ENCODE data around the gene CTBP1. TPM values are rescaled to one million over a fixed set of nuclear protein-coding genes. Genes with fewer than 3 reads are reported as not detected.

Gene CTBP1
- polyA plus RNA-seq, 3 donors = 21.3 to 226 (median 42.1) TPM

- Histone ChIP-seq H3K9ac (ENCODE audit: insufficient read depth, low read length, poor library complexity, severe bottlenecking) (no peak overlapping the region), H3K4me1 (ENCODE audit: control insufficient read depth in 1 of 2, insufficient read depth in 2 of 2, low read length in 2 of 2) (peaks cover 2 to 4% of the 10 kb centered on the region in 2 donors), H3K27ac (ENCODE audit: low read depth in 1 of 2, low read length in 2 of 2) (no peak overlapping the region), H3K4me3 (replicated peaks in 1 of 3; ENCODE audit: low read depth in 2 of 3, low read length in 3 of 3) (no peak overlapping the region), H3K27me3 (ENCODE audit: control insufficient read depth in 2 of 2, insufficient read depth in 2 of 2, low read length in 2 of 2) (no peaks in the 10 kb centered on the region), H3K79me2 (ENCODE audit: insufficient read depth, low read length) (peaks cover 22% of the 10 kb centered on the region), H3K36me3 (replicated peaks in 1 of 2; ENCODE audit: control insufficient read depth in 1 of 2, insufficient read depth in 2 of 2, low read length in 2 of 2) (peaks cover 89 to 100% of the 10 kb centered on the region in 2 donors), H2AFZ (ENCODE audit: insufficient read depth, low read depth, low read length, poor library complexity, severe bottlenecking) (no peak overlapping the region), H3K9me3 (replicated peaks in 1 of 2; ENCODE audit: control insufficient read depth in 1 of 2, insufficient read depth in 1 of 2, low read length in 2 of 2) (no peaks in the 10 kb centered on the region), H4K20me1 (ENCODE audit: insufficient read depth, low read length) (peaks cover 98% of the 10 kb centered on the region), H3K4me2 (replicated peaks; ENCODE audit: extremely low read depth, low read length, poor library complexity, severe bottlenecking) (no peak overlapping the region)
- 94% methylated on average over 31 of the region's 32 CpGs for WGBS (ENCODE audit: insufficient coverage)
- H3K9me3 Mint-ChIP-seq = no peaks in the 10 kb centered on the region
- H3K27me3 Mint-ChIP-seq (ENCODE audit: low read depth in 3 of 3) = no peaks in the 10 kb centered on the region
- no peak for TF ChIP-seq CTCF (IDR thresholded peaks at IDR 0.05)
- peaks cover 2% of the 10 kb centered on the region for H3K4me1 Mint-ChIP-seq
- H3K4me3 Mint-ChIP-seq = no peak overlapping the region
- DNase-seq = no peak
- peak overlapping the region in 2 of 7 donors; percentile 5 to 50 for H3K27ac Mint-ChIP-seq
- H3K36me3 Mint-ChIP-seq = peaks cover 56 to 88% of the 10 kb centered on the region in 2 donors
- intact Hi-C loops (cut with micrococcal nuclease) = no loop called here
These were observed 16.0 kb downstream of the CTBP1 start for GRCh38 chr4:1232661-1233621.

- no peaks in the 10 kb centered on the region for H3K9me3 ChIP-seq (replicated peaks in 1 of 2; ENCODE audit: control insufficient read depth in 1 of 2, insufficient read depth in 1 of 2, low read length in 2 of 2)
- Mint-ChIP-seq H3K4me1 (peaks cover 8% of the 10 kb centered on the region), H3K27me3 (ENCODE audit: low read depth in 3 of 3) (no peaks in the 10 kb centered on the region), H3K4me3 (no peak overlapping the region), H3K9me3 (peaks cover 0 to 2% (median 0%) of the 10 kb centered on the region in 7 donors), H3K27ac (peak overlapping the region in 1 of 7 donors; percentile 16), H3K36me3 (peaks cover 67 to 94% of the 10 kb centered on the region in 2 donors)
- TF ChIP-seq CTCF (IDR thresholded peaks at IDR 0.05) = no peak
- no peak overlapping the region for H2AFZ ChIP-seq (ENCODE audit: insufficient read depth, low read depth, low read length, poor library complexity, severe bottlenecking)
- H3K27me3 ChIP-seq (ENCODE audit: control insufficient read depth in 2 of 2, insufficient read depth in 2 of 2, low read length in 2 of 2) = no peaks in the 10 kb centered on the region
- intact Hi-C loops (cut with micrococcal nuclease) = no loop called here
- no peak overlapping the region for H3K27ac ChIP-seq (ENCODE audit: low read depth in 1 of 2, low read length in 2 of 2)
- H3K36me3 ChIP-seq (replicated peaks in 1 of 2; ENCODE audit: control insufficient read depth in 1 of 2, insufficient read depth in 2 of 2, low read length in 2 of 2) = peaks cover 89 to 100% of the 10 kb centered on the region in 2 donors
- H3K9ac ChIP-seq (ENCODE audit: insufficient read depth, low read length, poor library complexity, severe bottlenecking) = no peak overlapping the region
- H3K4me2 ChIP-seq (replicated peaks; ENCODE audit: extremely low read depth, low read length, poor library complexity, severe bottlenecking) = no peak overlapping the region
- peaks cover 2 to 4% of the 10 kb centered on the region in 2 donors for H3K4me1 ChIP-seq (ENCODE audit: control insufficient read depth in 1 of 2, insufficient read depth in 2 of 2, low read length in 2 of 2)
- peaks cover 98% of the 10 kb centered on the region for H4K20me1 ChIP-seq (ENCODE audit: insufficient read depth, low read length)
- H3K4me3 ChIP-seq (replicated peaks in 1 of 3; ENCODE audit: low read depth in 2 of 3, low read length in 3 of 3) = no peak overlapping the region
- WGBS (ENCODE audit: insufficient coverage) = 89% methylated on average over 14 of the region's 23 CpGs
- DNase-seq = no peak
- H3K79me2 ChIP-seq (ENCODE audit: insufficient read depth, low read length) = peaks cover 22% of the 10 kb centered on the region
These were observed 17.1 kb downstream of the CTBP1 start for GRCh38 chr4:1231637-1232360.
